Endothelial cell of umbilical vein (primary cell): ENCODE measurements around the gene GNB1. TPM values are rescaled to one million over a fixed set of nuclear protein-coding genes. Genes with fewer than 3 reads are reported as not detected.

ENCODE experiments used
- BruUV-seq: library from RNA; stranded (reverse); fragments of 400-500 nt; replicated peaks from 2 replicates; lab custom pipeline; 2021; lab: Mats Ljungman, UMichigan
- CTCF ChIA-PET: fragments of 300-600, 350-600 bp; sonication (Branson Sonifier 250); formaldehyde crosslinking; loops from one replicate; lab custom pipeline; 2021; ENCODE audit warnings: antibody characterized with exemption, inconsistent platforms; lab: Charles Lee
- POLR2A ChIA-PET: fragments of 300-600, 350-600 bp; sonication (Branson Sonifier 250); formaldehyde crosslinking; loops from one replicate; lab custom pipeline; 2021; ENCODE audit warnings: antibody characterized with exemption, inconsistent platforms; lab: Charles Lee
- DNase-seq: peaks from one replicate; pipeline ENCODE4 v3.0.0-alpha.2; 2011; ENCODE audit warnings: low read depth, low spot score
- FAIRE-seq: peaks from 2 replicates; lab custom pipeline; 2011; peaks lifted over from hg19 to GRCh38; lab: Jason Lieb, UNC
- H2AFZ ChIP-seq: 2 replicates; pipeline ENCODE4 v1.6.0; 2012; ENCODE audit warnings: low read depth, low read length, control low read depth, inconsistent platforms
- H3K27ac ChIP-seq: 2 replicates; pipeline ENCODE4 v1.5.1; 2011; ENCODE audit warnings: low read depth, mild to moderate bottlenecking, control low read depth, low read length, moderate library complexity; ENCODE audit not compliant: insufficient read depth
- H3K27me3 ChIP-seq, 2 experiments: 2 replicates each; pipeline versions ENCODE4 v1.6.0 to v1.6.1; 2011; ENCODE audit warnings: low read length in 2 of 2, mixed read lengths in 1 of 2; ENCODE audit not compliant: control insufficient read depth in 2 of 2, insufficient read depth in 2 of 2
- H3K36me3 ChIP-seq, 2 experiments: 2 replicates in 1 of 2; 3 replicates in 1 of 2; pipeline ENCODE4 v1.5.1; 2011; ENCODE audit warnings: low read length in 2 of 2, mild to moderate bottlenecking in 1 of 2, moderate library complexity in 1 of 2; ENCODE audit not compliant: control insufficient read depth in 2 of 2, insufficient read depth in 2 of 2; ENCODE audit errors: extremely low read depth in 1 of 2
- H3K4me1 ChIP-seq: 3 replicates; pipeline ENCODE4 v1.5.1; 2011; ENCODE audit warnings: mild to moderate bottlenecking, low read length; ENCODE audit not compliant: control insufficient read depth, insufficient read depth; ENCODE audit errors: extremely low read depth
- H3K4me2 ChIP-seq: 2 replicates; pipeline ENCODE4 v1.6.1; 2011; ENCODE audit warnings: low read length, control low read depth, mixed read lengths; ENCODE audit not compliant: insufficient read depth
- H3K4me3 ChIP-seq, 3 experiments: fragments of 200-600 bp in 1 of 3; sonication (generic), shearing (Covaris generic) in 1 of 3; replicated peaks in 1 of 3; 2 replicates each; pipeline ENCODE4 v1.5.1; 2011 to 2016; ENCODE audit warnings: control low read depth in 3 of 3, low read length in 3 of 3, mild to moderate bottlenecking in 2 of 3, inconsistent platforms in 1 of 3, low read depth in 1 of 3, moderate library complexity in 1 of 3; ENCODE audit not compliant: insufficient read depth in 1 of 3
- H3K79me2 ChIP-seq: 2 replicates; pipeline ENCODE4 v1.6.0; 2012; ENCODE audit warnings: low read length, inconsistent platforms; ENCODE audit not compliant: control insufficient read depth, insufficient read depth
- H3K9ac ChIP-seq: replicated peaks from 2 replicates; pipeline ENCODE3; 2011; ENCODE audit warnings: low read length, control low read depth; ENCODE audit not compliant: insufficient read depth; ENCODE audit errors: extremely low read depth
- H3K9me1 ChIP-seq: replicated peaks from 3 replicates; pipeline ENCODE4 v1.6.0; 2011; ENCODE audit warnings: mild to moderate bottlenecking, low read length; ENCODE audit not compliant: control insufficient read depth, insufficient read depth; ENCODE audit errors: extremely low read depth
- H3K9me3 ChIP-seq: replicated peaks from 2 replicates; pipeline ENCODE4 v1.5.1; 2012; ENCODE audit warnings: low read length, inconsistent platforms; ENCODE audit not compliant: control insufficient read depth, insufficient read depth
- H4K20me1 ChIP-seq: replicated peaks from 2 replicates; pipeline ENCODE3; 2011; ENCODE audit warnings: mild to moderate bottlenecking, low read length; ENCODE audit not compliant: control insufficient read depth, insufficient read depth; ENCODE audit errors: extremely low read depth
- EZH2 ChIP-seq: IDR thresholded peaks from 2 replicates; pipeline ENCODE4 v1.6.1; 2012; ENCODE audit warnings: borderline replicate concordance, low read depth, mild to moderate bottlenecking, moderate library complexity, low read length, inconsistent platforms; ENCODE audit not compliant: severe bottlenecking
- FOS ChIP-seq: IDR thresholded peaks from 2 replicates; pipeline ENCODE4 v1.6.1; 2011; ENCODE audit warnings: mild to moderate bottlenecking, low read length, moderate library complexity, borderline replicate concordance; ENCODE audit not compliant: insufficient read depth
- GATA2 ChIP-seq: IDR thresholded peaks from 2 replicates; pipeline ENCODE4 v1.7.0; 2011; ENCODE audit warnings: low read depth, mild to moderate bottlenecking, moderate library complexity, mixed read lengths, low read length; ENCODE audit not compliant: insufficient read length, insufficient read depth
- JUN ChIP-seq: IDR thresholded peaks from 2 replicates; pipeline ENCODE4 v1.6.1; 2011; ENCODE audit warnings: borderline replicate concordance, low read depth; ENCODE audit not compliant: insufficient read length, insufficient read depth
- MAX ChIP-seq: IDR thresholded peaks from 2 replicates; pipeline ENCODE4 v1.6.1; 2011; ENCODE audit not compliant: insufficient read depth, insufficient read length
- MYC ChIP-seq: IDR thresholded peaks from one replicate; pipeline ENCODE4 v1.6.1; 2011; ENCODE audit warnings: mild to moderate bottlenecking, low read depth, low read length
- POLR2A ChIP-seq: IDR thresholded peaks from 2 replicates; pipeline ENCODE4 v1.6.1; 2012; ENCODE audit warnings: low read depth, mild to moderate bottlenecking, control low read depth, low read length
- POLR2AphosphoS5 ChIP-seq: IDR thresholded peaks from 2 replicates; pipeline ENCODE4 v1.6.1; 2012; ENCODE audit warnings: low read depth, mild to moderate bottlenecking, control low read depth, low read length, moderate library complexity; ENCODE audit not compliant: insufficient read depth
- dilution Hi-C: fragments of 300-500 bp; cut with MboI; formaldehyde crosslinking; loops from one replicate; pipeline ENCODE4 v1.15.0; 2019; ENCODE audit warnings: low sequenced_read_pairs; ENCODE audit not compliant: extremely low pct_ligation_motif_present
- intact Hi-C: fragments of 100-400 bp; cut with micrococcal nuclease; formaldehyde crosslinking; loops from one replicate; pipeline ENCODE4 v1.10.0; 2022
- polyA plus RNA-seq, 4 experiments: library from polyadenylated mRNA; depleted of rRNA in 3 of 4; stranded (reverse) in 3 of 4; unstranded in 1 of 4; fragments of >200 nt; gene quantifications; 2 replicates each; pipeline versions ENCODE4 v1.2.1 to v1.2.3, GENCODE V29; 2011 to 2012; ENCODE audit warnings: missing spikeins in 1 of 4
- total RNA-seq: library from RNA; stranded (reverse); gene quantifications from 2 replicates; pipeline ENCODE4 v1.2.3, GENCODE V29; 2021
- TF ChIP-seq, protein P1 (sequence below), 2 donors: IDR thresholded peaks; 1 replicate in 1 of 2; 2 replicates in 1 of 2; pipeline ENCODE4 v1.5.1; 2011; ENCODE audit warnings: low read length in 2 of 2, mild to moderate bottlenecking in 2 of 2, moderate library complexity in 2 of 2, control low read depth in 1 of 2, inconsistent platforms in 1 of 2, low read depth in 1 of 2; ENCODE audit not compliant: insufficient read depth in 1 of 2; ENCODE audit errors: extremely low read depth in 1 of 2

Gene GNB1
- total and polyA plus RNA-seq, 2 donors (not counting 3 experiments of a cell fraction or from before 2014, with no cell fraction given) = 501 to 529 TPM

DNA sequence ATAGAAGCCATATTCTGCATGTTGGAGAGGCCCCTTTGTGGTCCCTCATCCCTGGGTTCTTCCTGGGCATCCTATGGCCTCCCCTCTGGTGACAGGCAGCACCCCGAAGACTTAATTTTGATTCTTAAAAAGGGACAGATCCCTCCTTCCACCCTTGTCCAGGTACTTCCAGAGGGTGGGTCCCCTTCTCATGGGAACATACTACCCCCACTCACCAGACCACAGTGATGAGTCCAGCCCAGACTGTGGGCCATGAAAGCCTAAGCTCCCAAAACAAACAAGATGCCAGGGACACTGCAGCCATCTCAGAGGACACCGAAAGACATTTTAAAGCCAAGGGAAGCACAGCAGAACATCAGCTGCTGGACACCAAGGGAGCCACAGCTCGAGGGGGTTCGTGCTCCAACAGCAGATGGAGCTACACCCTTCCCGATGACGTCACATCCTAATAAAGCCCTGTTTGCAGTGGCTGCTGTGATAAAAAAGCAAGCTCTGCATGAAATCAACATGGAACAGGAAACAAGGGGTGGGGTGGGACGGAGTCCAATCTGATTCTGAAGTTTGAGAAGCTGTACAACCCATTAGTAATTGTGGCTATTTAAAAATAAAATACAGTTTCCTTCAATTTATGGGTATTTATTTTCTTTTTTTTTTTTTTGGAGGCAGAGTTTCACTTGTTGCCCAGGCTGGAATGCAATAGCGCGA is 32.4 kb downstream of the GNB1 start:
- ChIA-PET CTCF (interaction anchor here (0.6 to 1.9 kb wide), 18 partner anchors 9 to 50 kb away, joined by 3 to 26 read pairs (median 6); no protein-coding TSS in a partner anchor), POLR2A (interaction anchor here (0.5 to 1.0 kb wide), 3 partner anchors 26 to 30 kb away, joined by 3 to 4 read pairs (median 3); no protein-coding TSS in a partner anchor)
- BruUV-seq = no TSS peak
- peak overlapping the region; percentile 77 for H3K27ac ChIP-seq
- H4K20me1 ChIP-seq = peaks cover 9% of the 10 kb centered on the region
- intact Hi-C loops (loop anchor here (1.0 kb wide), 2 partner anchors 33 to 48 kb away; partner anchors contain the start of gene GNB1), dilution Hi-C loops (no loop called here)
- H3K4me2 ChIP-seq = peak overlapping the region; percentile 49
- H3K27me3 ChIP-seq = no peaks in the 10 kb centered on the region
- no peaks in the 10 kb centered on the region for H3K36me3 ChIP-seq
- no peak overlapping the region for H2AFZ ChIP-seq
- TF ChIP-seq MAX (no peak), POLR2AphosphoS5 (peak; percentile 68), JUN (peak; percentile 93), EZH2 (no peak), GATA2 (peak; percentile 87), FOS (no peak), POLR2A (no peak), MYC (no peak)
- TF ChIP-seq, protein P1, sequence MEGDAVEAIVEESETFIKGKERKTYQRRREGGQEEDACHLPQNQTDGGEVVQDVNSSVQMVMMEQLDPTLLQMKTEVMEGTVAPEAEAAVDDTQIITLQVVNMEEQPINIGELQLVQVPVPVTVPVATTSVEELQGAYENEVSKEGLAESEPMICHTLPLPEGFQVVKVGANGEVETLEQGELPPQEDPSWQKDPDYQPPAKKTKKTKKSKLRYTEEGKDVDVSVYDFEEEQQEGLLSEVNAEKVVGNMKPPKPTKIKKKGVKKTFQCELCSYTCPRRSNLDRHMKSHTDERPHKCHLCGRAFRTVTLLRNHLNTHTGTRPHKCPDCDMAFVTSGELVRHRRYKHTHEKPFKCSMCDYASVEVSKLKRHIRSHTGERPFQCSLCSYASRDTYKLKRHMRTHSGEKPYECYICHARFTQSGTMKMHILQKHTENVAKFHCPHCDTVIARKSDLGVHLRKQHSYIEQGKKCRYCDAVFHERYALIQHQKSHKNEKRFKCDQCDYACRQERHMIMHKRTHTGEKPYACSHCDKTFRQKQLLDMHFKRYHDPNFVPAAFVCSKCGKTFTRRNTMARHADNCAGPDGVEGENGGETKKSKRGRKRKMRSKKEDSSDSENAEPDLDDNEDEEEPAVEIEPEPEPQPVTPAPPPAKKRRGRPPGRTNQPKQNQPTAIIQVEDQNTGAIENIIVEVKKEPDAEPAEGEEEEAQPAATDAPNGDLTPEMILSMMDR (IDR thresholded peaks at IDR 0.05; ENCODE audit: extremely low read depth in 1 of 2, insufficient read depth in 1 of 2, low read depth in 1 of 2, low read length in 2 of 2) = peak; percentile 37 to 65
- H3K9ac ChIP-seq = peak overlapping the region; percentile 66
- H3K9me3 ChIP-seq = no peaks in the 10 kb centered on the region
- peak; percentile 92 for FAIRE-seq
- no peaks in the 10 kb centered on the region for H3K9me1 ChIP-seq
- DNase-seq = peak; percentile 98
- H3K4me1 ChIP-seq = peaks cover 28% of the 10 kb centered on the region
- H3K79me2 ChIP-seq = peaks cover 98% of the 10 kb centered on the region
- no peak overlapping the region for H3K4me3 ChIP-seq
